SU-DHL-6 (cell line): ENCODE results near the gene TGM2.

Source experiments
- H2AFZ ChIP-seq: fragments of 200-600 bp; sonication (generic); 2 replicates; pipeline ENCODE4 v1.6.1; 2014; ENCODE audit warnings: low read depth, mild to moderate bottlenecking, moderate library complexity, mixed read lengths, antibody characterized with exemption, low read length; ENCODE audit not compliant: severe bottlenecking
- H3F3A ChIP-seq: fragments of 200-600 bp; shearing (Covaris generic); 2 replicates; pipeline ENCODE4 v1.6.0; 2016; ENCODE audit warnings: antibody characterized with exemption, mild to moderate bottlenecking; ENCODE audit not compliant: insufficient read depth
- H3K27ac ChIP-seq: fragments of 200-600 bp; sonication (generic); 2 replicates; pipeline ENCODE4 v1.5.1; 2016; ENCODE audit warnings: low read depth, mild to moderate bottlenecking, low read length, moderate library complexity, mixed read lengths
- H3K27me3 ChIP-seq: fragments of 200-600 bp; sonication (generic), shearing (Covaris generic); 2 replicates; pipeline ENCODE4 v1.6.0; 2014; ENCODE audit warnings: mild to moderate bottlenecking, low read length
- H3K36me3 ChIP-seq: fragments of 200-600 bp; sonication (generic); 2 replicates; pipeline ENCODE4 v1.6.1; 2014; ENCODE audit warnings: mild to moderate bottlenecking, low read length, mixed read lengths
- H3K4me2 ChIP-seq: fragments of 300-600, 200-600 bp; shearing (Covaris generic), sonication (generic); 2 replicates; pipeline ENCODE4 v1.6.0; 2014; ENCODE audit warnings: low read length, low read depth, mild to moderate bottlenecking; ENCODE audit not compliant: poor library complexity, severe bottlenecking
- H3K4me3 ChIP-seq: fragments of 200-600 bp; sonication (generic); 2 replicates; pipeline ENCODE4 v1.5.1; 2014; ENCODE audit warnings: antibody characterized with exemption, low read length, mild to moderate bottlenecking, mixed read lengths; ENCODE audit not compliant: insufficient read depth, poor library complexity, severe bottlenecking
- H3K79me2 ChIP-seq: fragments of 200-600 bp; sonication (generic); 2 replicates; pipeline ENCODE4 v1.6.1; 2014; ENCODE audit warnings: mild to moderate bottlenecking, low read length, moderate library complexity; ENCODE audit not compliant: insufficient read depth
- H3K9ac ChIP-seq: fragments of 200-600 bp; sonication (generic); 2 replicates; pipeline ENCODE4 v1.7.0; 2014; ENCODE audit warnings: mild to moderate bottlenecking, low read length
- H3K9me2 ChIP-seq: fragments of 200-600 bp; sonication (generic); replicated peaks from 2 replicates; pipeline ENCODE4 v1.6.1; 2014; ENCODE audit warnings: low read length; ENCODE audit not compliant: insufficient read depth
- H3K9me3 ChIP-seq: fragments of 200-600 bp; sonication (generic); 2 replicates; pipeline ENCODE4 v1.6.1; 2014; ENCODE audit warnings: low read length, mixed read lengths; ENCODE audit not compliant: insufficient read depth
- H4K20me1 ChIP-seq: fragments of 200-600 bp; sonication (generic); 2 replicates; pipeline ENCODE4 v1.6.1; 2014; ENCODE audit warnings: low read depth, mild to moderate bottlenecking, antibody characterized with exemption, low read length, moderate library complexity, mixed read lengths
- EZH2phosphoT487 ChIP-seq: fragments of 200-600 bp; sonication (generic), shearing (Covaris generic); conservative IDR thresholded peaks from 2 replicates; pipeline ENCODE4 v1.6.1; 2018; ENCODE audit warnings: mild to moderate bottlenecking, antibody characterized with exemption, low read length, moderate library complexity, mixed read lengths
- TF ChIP-seq, protein P1 (sequence below): fragments of 200-600 bp; sonication (generic); IDR thresholded peaks from one replicate; pipeline ENCODE4 v1.5.1; 2017; ENCODE audit warnings: antibody characterized with exemption, mild to moderate bottlenecking, low read length, moderate library complexity; ENCODE audit not compliant: insufficient read depth, poor library complexity, severe bottlenecking

The TGM2 gene

DNA sequence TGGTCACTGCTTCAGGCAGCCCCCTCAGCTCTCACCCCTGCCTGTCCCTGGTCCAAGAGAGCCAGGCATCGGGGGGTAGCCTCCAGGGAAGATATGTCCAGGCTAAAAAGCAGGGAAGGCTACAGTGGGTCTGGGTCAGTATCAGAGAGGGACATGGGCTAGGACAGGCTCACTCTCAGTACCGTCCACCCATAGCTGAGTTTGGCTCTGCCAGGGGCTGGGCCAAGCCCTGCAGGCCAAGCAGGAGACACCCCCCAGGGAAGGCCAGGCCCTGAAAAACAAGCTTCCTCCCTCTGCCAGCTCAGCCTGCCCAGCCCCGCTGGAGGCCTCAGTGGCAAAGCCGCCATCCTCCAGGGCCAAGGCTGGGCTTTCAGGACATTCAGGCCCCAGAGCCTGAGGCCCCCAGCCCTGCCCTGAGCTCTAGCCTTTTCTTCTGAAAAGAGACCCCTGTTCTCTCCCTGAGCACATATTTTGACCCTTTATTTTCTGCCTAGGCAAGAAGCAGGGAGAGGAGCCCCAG, 28.6 kb upstream of the TGM2 start:
- H3K36me3 ChIP-seq, result no peaks in the 10 kb centered on the region
- TF ChIP-seq, protein P1, sequence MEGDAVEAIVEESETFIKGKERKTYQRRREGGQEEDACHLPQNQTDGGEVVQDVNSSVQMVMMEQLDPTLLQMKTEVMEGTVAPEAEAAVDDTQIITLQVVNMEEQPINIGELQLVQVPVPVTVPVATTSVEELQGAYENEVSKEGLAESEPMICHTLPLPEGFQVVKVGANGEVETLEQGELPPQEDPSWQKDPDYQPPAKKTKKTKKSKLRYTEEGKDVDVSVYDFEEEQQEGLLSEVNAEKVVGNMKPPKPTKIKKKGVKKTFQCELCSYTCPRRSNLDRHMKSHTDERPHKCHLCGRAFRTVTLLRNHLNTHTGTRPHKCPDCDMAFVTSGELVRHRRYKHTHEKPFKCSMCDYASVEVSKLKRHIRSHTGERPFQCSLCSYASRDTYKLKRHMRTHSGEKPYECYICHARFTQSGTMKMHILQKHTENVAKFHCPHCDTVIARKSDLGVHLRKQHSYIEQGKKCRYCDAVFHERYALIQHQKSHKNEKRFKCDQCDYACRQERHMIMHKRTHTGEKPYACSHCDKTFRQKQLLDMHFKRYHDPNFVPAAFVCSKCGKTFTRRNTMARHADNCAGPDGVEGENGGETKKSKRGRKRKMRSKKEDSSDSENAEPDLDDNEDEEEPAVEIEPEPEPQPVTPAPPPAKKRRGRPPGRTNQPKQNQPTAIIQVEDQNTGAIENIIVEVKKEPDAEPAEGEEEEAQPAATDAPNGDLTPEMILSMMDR, result no peak
- TF ChIP-seq EZH2phosphoT487, result no peak

GRCh38 chr20:38192323-38192885, 27.3 kb upstream of the TGM2 start:
- Histone ChIP-seq H3K36me3 (no peaks in the 10 kb centered on the region), H2AFZ (no peak overlapping the region), H4K20me1 (no peaks in the 10 kb centered on the region), H3K4me2 (no peak overlapping the region), H3K27me3 (no peaks in the 10 kb centered on the region), H3K9ac (no peak overlapping the region), H3K27ac (no peak overlapping the region), H3K9me2 (no peaks in the 10 kb centered on the region), H3K9me3 (no peaks in the 10 kb centered on the region), H3K4me3 (no peak overlapping the region), H3F3A (no peaks in the 10 kb centered on the region), H3K79me2 (no peaks in the 10 kb centered on the region)
- TF ChIP-seq EZH2phosphoT487, result no peak
- TF ChIP-seq, protein P1, result no peak

More for the DNA sequence above, 28.6 kb upstream of the TGM2 start:
- Histone ChIP-seq H3K27ac (no peak overlapping the region), H3K9ac (no peak overlapping the region), H3F3A (no peaks in the 10 kb centered on the region), H4K20me1 (no peaks in the 10 kb centered on the region), H3K4me2 (no peak overlapping the region), H3K9me2 (no peaks in the 10 kb centered on the region), H3K79me2 (no peaks in the 10 kb centered on the region), H3K27me3 (no peaks in the 10 kb centered on the region), H3K4me3 (no peak overlapping the region), H2AFZ (no peak overlapping the region), H3K9me3 (no peaks in the 10 kb centered on the region)

DNA sequence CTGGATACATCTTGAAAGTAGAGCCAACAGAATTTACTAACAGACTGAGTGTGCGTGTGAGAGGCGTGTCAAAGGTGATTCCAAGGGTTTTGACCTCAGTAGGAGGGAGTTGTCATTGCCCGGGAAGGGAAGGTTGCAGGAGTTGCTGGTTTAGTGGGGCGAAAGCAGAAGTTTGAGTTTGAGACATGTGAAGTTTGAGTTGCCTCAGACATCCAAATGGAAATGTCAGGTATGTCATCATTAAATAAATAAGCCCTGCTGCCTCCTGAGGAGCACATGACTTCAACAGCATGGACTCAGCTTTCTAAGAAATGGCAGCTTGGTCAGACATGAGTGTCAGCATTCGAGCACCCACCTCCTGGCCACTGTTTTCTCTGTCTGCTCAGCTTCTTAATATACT, 26.6 kb upstream of the TGM2 start:
- Histone ChIP-seq H3K4me3 (no peak overlapping the region), H3K27me3 (no peaks in the 10 kb centered on the region), H3F3A (no peaks in the 10 kb centered on the region), H3K9me3 (no peaks in the 10 kb centered on the region), H2AFZ (no peak overlapping the region), H3K36me3 (no peaks in the 10 kb centered on the region), H3K79me2 (no peaks in the 10 kb centered on the region), H3K4me2 (no peak overlapping the region), H3K9me2 (no peaks in the 10 kb centered on the region), H3K27ac (no peak overlapping the region), H3K9ac (no peak overlapping the region), H4K20me1 (no peaks in the 10 kb centered on the region)
- TF ChIP-seq EZH2phosphoT487, result no peak
- TF ChIP-seq, protein P1, result no peak
